H1 (cell line): ENCODE measurements around the gene NRROS. TPM values are rescaled to one million over a fixed set of nuclear protein-coding genes. Genes with fewer than 3 reads are reported as not detected.

Source experiments
- CTCF ChIA-PET: fragments of 300-600 bp; sonication (Branson Sonifier 250); formaldehyde crosslinking; loops from one replicate; lab custom pipeline; 2021; ENCODE audit not compliant: partially characterized antibody; lab: Charles Lee
- POLR2A ChIA-PET: fragments of 300-600 bp; sonication (Branson Sonifier 250); formaldehyde crosslinking; loops from one replicate; lab custom pipeline; 2021; ENCODE audit warnings: inconsistent platforms; ENCODE audit not compliant: partially characterized antibody; lab: Charles Lee
- DNase-seq, 2 experiments: peaks; one replicate each; pipeline versions ENCODE4 v3.0.0 to v3.0.0-alpha.2; 2010 to 2022; ENCODE audit warnings: low spot score in 2 of 2, low read depth in 1 of 2, mixed read lengths in 1 of 2
- FAIRE-seq: peaks from 2 replicates; lab custom pipeline; 2011; peaks lifted over from hg19 to GRCh38; lab: Jason Lieb, UNC
- H2AFZ ChIP-seq: 2 replicates; pipeline ENCODE4 v1.8.1; 2012; ENCODE audit warnings: low read length, inconsistent platforms
- H2AK5ac ChIP-seq: 2 replicates; pipeline ENCODE4 v1.6.1; 2013; ENCODE audit warnings: low read depth, low read length
- H2BK120ac ChIP-seq: replicated peaks from 2 replicates; pipeline ENCODE3; 2013; ENCODE audit warnings: low read depth, low read length, inconsistent platforms
- H2BK12ac ChIP-seq: 2 replicates; pipeline ENCODE4 v1.6.1; 2013; ENCODE audit warnings: low read depth, low read length
- H2BK15ac ChIP-seq: 2 replicates; pipeline ENCODE4 v1.6.1; 2013; ENCODE audit warnings: low read length
- H2BK20ac ChIP-seq: 2 replicates; pipeline ENCODE4 v1.6.1; 2013; ENCODE audit warnings: low read length
- H2BK5ac ChIP-seq: 2 replicates; pipeline ENCODE4 v1.6.1; 2013; ENCODE audit warnings: low read depth, low read length
- H3K14ac ChIP-seq: 2 replicates; pipeline ENCODE4 v1.6.1; 2013; ENCODE audit warnings: inconsistent platforms; ENCODE audit not compliant: insufficient read length
- H3K18ac ChIP-seq: 2 replicates; pipeline ENCODE4 v1.6.1; 2013; ENCODE audit warnings: low read length; ENCODE audit errors: extremely low read depth
- H3K23ac ChIP-seq: 2 replicates; pipeline ENCODE4 v1.6.1; 2013; ENCODE audit warnings: inconsistent platforms; ENCODE audit not compliant: insufficient read length
- H3K23me2 ChIP-seq: 2 replicates; pipeline ENCODE4 v1.6.1; 2013; ENCODE audit warnings: low read depth, low read length
- H3K27ac ChIP-seq: 2 replicates; pipeline ENCODE4 v1.6.1; 2011; ENCODE audit warnings: low read depth, low read length, inconsistent platforms
- H3K27me3 ChIP-seq, 4 experiments: replicated peaks in 1 of 4; 1 replicate in 1 of 4; 2 replicates in 3 of 4; pipeline versions ENCODE4 v1.6.1 to v1.8.1; 2011 to 2013; ENCODE audit warnings: low read length in 3 of 4, mild to moderate bottlenecking in 3 of 4, inconsistent platforms in 2 of 4, mixed read lengths in 2 of 4, moderate library complexity in 1 of 4; ENCODE audit not compliant: control insufficient read depth in 3 of 4, insufficient read depth in 3 of 4; ENCODE audit errors: extremely low read depth in 1 of 4
- H3K36me3 ChIP-seq, 4 experiments: 2 replicates each; pipeline versions ENCODE4 v1.6.1 to v1.8.1; 2011 to 2013; ENCODE audit warnings: mild to moderate bottlenecking in 4 of 4, low read length in 3 of 4, moderate library complexity in 2 of 4, control low read depth in 1 of 4, inconsistent platforms in 1 of 4; ENCODE audit not compliant: insufficient read depth in 4 of 4, control insufficient read depth in 2 of 4
- H3K4ac ChIP-seq: replicated peaks from 2 replicates; pipeline ENCODE3; 2013; ENCODE audit warnings: low read length, low read depth, mixed read lengths, inconsistent platforms; ENCODE audit not compliant: insufficient read length
- H3K4me1 ChIP-seq, 4 experiments: replicated peaks in 1 of 4; 1 replicate in 1 of 4; 2 replicates in 3 of 4; pipeline versions ENCODE4 v1.6.1 to v1.8.1; 2011 to 2013; ENCODE audit warnings: low read length in 3 of 4, inconsistent platforms in 2 of 4, mixed read lengths in 1 of 4; ENCODE audit not compliant: insufficient read depth in 4 of 4, control insufficient read depth in 3 of 4
- H3K4me2 ChIP-seq, 2 experiments: 2 replicates each; pipeline versions ENCODE4 v1.6.1 to v1.8.1; 2011 to 2013; ENCODE audit warnings: low read depth in 2 of 2, low read length in 2 of 2, control low read depth in 1 of 2, inconsistent platforms in 1 of 2, mild to moderate bottlenecking in 1 of 2; ENCODE audit not compliant: insufficient read depth in 1 of 2
- H3K4me3 ChIP-seq, 4 experiments: fragments of 200-600, 300-600 bp in 1 of 4; sonication (generic), shearing (Covaris generic), sonication (Bioruptor Twin) in 1 of 4; 2 replicates each; pipeline versions ENCODE4 v1.5.1 to v1.8.1; 2011 to 2016; ENCODE audit warnings: low read length in 4 of 4, low read depth in 3 of 4, control low read depth in 2 of 4, inconsistent platforms in 2 of 4, mild to moderate bottlenecking in 2 of 4, mixed read lengths in 1 of 4, moderate library complexity in 1 of 4; ENCODE audit not compliant: insufficient read depth in 2 of 4; ENCODE audit errors: extremely low read depth in 1 of 4
- H3K56ac ChIP-seq: replicated peaks from 2 replicates; pipeline ENCODE3; 2013; ENCODE audit warnings: low read depth, mild to moderate bottlenecking, mixed read lengths, low read length, inconsistent platforms; ENCODE audit not compliant: insufficient read length
- H3K79me1 ChIP-seq: 2 replicates; pipeline ENCODE4 v1.6.1; 2013; ENCODE audit warnings: low read depth, low read length, control low read depth
- H3K79me2 ChIP-seq, 2 experiments: 2 replicates each; pipeline versions ENCODE4 v1.6.1 to v1.8.1; 2012 to 2013; ENCODE audit warnings: low read length in 2 of 2, mild to moderate bottlenecking in 2 of 2, inconsistent platforms in 1 of 2; ENCODE audit not compliant: insufficient read depth in 2 of 2, control insufficient read depth in 1 of 2
- H3K9ac ChIP-seq, 4 experiments: replicated peaks in 1 of 4; 1 replicate in 1 of 4; 2 replicates in 3 of 4; pipeline versions ENCODE4 v1.6.1 to v1.8.1; 2011 to 2013; ENCODE audit warnings: low read depth in 3 of 4, low read length in 3 of 4, control low read depth in 2 of 4, mild to moderate bottlenecking in 2 of 4, moderate library complexity in 2 of 4, inconsistent platforms in 1 of 4; ENCODE audit errors: extremely low read depth in 1 of 4
- H3K9me3 ChIP-seq, 2 experiments: 2 replicates each; pipeline versions ENCODE4 v1.6.1 to v1.8.1; 2012 to 2013; ENCODE audit warnings: mild to moderate bottlenecking in 2 of 2, moderate library complexity in 2 of 2, control low read depth in 1 of 2, inconsistent platforms in 1 of 2, low read depth in 1 of 2, low read length in 1 of 2, mixed read lengths in 1 of 2; ENCODE audit not compliant: insufficient read depth in 2 of 2
- H4K20me1 ChIP-seq, 2 experiments: replicated peaks in 1 of 2; 2 replicates each; pipeline versions ENCODE3 to v1.8.1; 2011 to 2013; ENCODE audit warnings: inconsistent platforms in 2 of 2, low read length in 2 of 2, mild to moderate bottlenecking in 1 of 2; ENCODE audit not compliant: insufficient read depth in 2 of 2, control insufficient read depth in 1 of 2
- H4K5ac ChIP-seq: 2 replicates; pipeline ENCODE4 v1.6.1; 2013; ENCODE audit warnings: low read length, low read depth, mixed read lengths, inconsistent platforms; ENCODE audit not compliant: insufficient read length
- H4K8ac ChIP-seq: 2 replicates; pipeline ENCODE4 v1.8.0; 2013; ENCODE audit warnings: mild to moderate bottlenecking, moderate library complexity, low read length, inconsistent platforms; ENCODE audit not compliant: insufficient read depth; ENCODE audit errors: extremely low read depth
- H4K91ac ChIP-seq: replicated peaks from 2 replicates; pipeline ENCODE3; 2013; ENCODE audit warnings: low read length, mixed read lengths, inconsistent platforms; ENCODE audit not compliant: insufficient read length
- BACH1 ChIP-seq: IDR thresholded peaks from 2 replicates; pipeline ENCODE4 v1.6.1; 2012; ENCODE audit warnings: low read length, improper control_type of control experiment
- BRCA1 ChIP-seq: IDR thresholded peaks from 2 replicates; pipeline ENCODE4 v1.6.1; 2012; ENCODE audit warnings: low read depth, low read length, improper control_type of control experiment
- CBX8 ChIP-seq: fragments of 300-800, 300-1000 bp; sonication (generic); IDR thresholded peaks from 2 replicates; pipeline ENCODE4 v1.7.1; 2016; ENCODE audit warnings: low read depth, low read length, borderline replicate concordance
- EP300 ChIP-seq, 2 experiments: IDR thresholded peaks; 1 replicate in 1 of 2; 2 replicates in 1 of 2; pipeline ENCODE4 v1.6.1; 2011 to 2012; ENCODE audit warnings: low read depth in 2 of 2, low read length in 2 of 2, mild to moderate bottlenecking in 2 of 2, borderline replicate concordance in 1 of 2, inconsistent platforms in 1 of 2, moderate library complexity in 1 of 2
- POLR2A ChIP-seq, 2 experiments: IDR thresholded peaks; 1 replicate in 1 of 2; 2 replicates in 1 of 2; pipeline ENCODE4 v1.6.1; 2011; ENCODE audit warnings: low read depth in 2 of 2, low read length in 2 of 2, mild to moderate bottlenecking in 2 of 2; ENCODE audit errors: control extremely low read depth in 1 of 2
- POLR2AphosphoS5 ChIP-seq: IDR thresholded peaks from 2 replicates; pipeline ENCODE4 v1.6.1; 2011; ENCODE audit warnings: low read depth, low read length
- WGBS, 2 experiments: shearing (Covaris generic) in 1 of 2; methylation state at CpG; one replicate each; pipeline versions ENCODE4 v1.1.6 to v1.1.7; 2013 to 2015; ENCODE audit warnings: low lambda C conversion rate in 2 of 2, mixed read lengths in 2 of 2, inconsistent platforms in 1 of 2, low coverage in 1 of 2, missing lambda C conversion rate in 1 of 2; ENCODE audit not compliant: insufficient replicate concordance in 2 of 2, insufficient coverage in 1 of 2, insufficient read length in 1 of 2; ENCODE audit errors: extremely low coverage in 1 of 2, missing lambda C conversion rate in 1 of 2; 5-methylcytosine and 5-hydroxymethylcytosine counted together
- polyA plus RNA-seq, 7 experiments: library from polyadenylated mRNA; depleted of rRNA in 3 of 7; stranded (reverse) in 5 of 7; unstranded in 2 of 7; fragments of >200 nt in 5 of 7; fragments of 200-250 nt in 2 of 7; gene quantifications; 1 replicate in 5 of 7; 2 replicates in 1 of 7; 4 replicates in 1 of 7; pipeline versions ENCODE4 v1.2.1 to v1.2.3, GENCODE V29; 2011 to 2013; ENCODE audit warnings: missing spikeins in 2 of 7, mixed read lengths in 2 of 7
- total RNA-seq: library from RNA; stranded (reverse); fragmentation: NEBNext Ultra II Directional; extraction: Animal tissue kit (Norgen Biotek cat#: 25700); gene quantifications from 2 replicates; pipeline ENCODE4 v1.2.1, GENCODE V29; 2021

The NRROS gene
- total and polyA plus RNA-seq, 2 of the 8 experiments (the other 6 are each of a cell fraction or from before 2014, with no cell fraction given) = 5.3 to 7.3 TPM

- CTCF ChIA-PET = interaction anchor here (0.8 to 1.2 kb wide), 6 partner anchors 9 to 122 kb away, joined by 3 to 6 read pairs (median 4); no protein-coding TSS in a partner anchor
Measured at GRCh38 chr3:196645096-196645495, 5.6 kb downstream of the NRROS start.

More at GRCh38 chr3:196645096-196645495, 5.6 kb downstream of the NRROS start:
- Histone ChIP-seq H4K8ac (no peak overlapping the region), H3K4me3 (no peak overlapping the region), H3K79me2 (no peaks in the 10 kb centered on the region), H3K9ac (no peak overlapping the region), H4K20me1 (no peaks in the 10 kb centered on the region), H3K14ac (no peak overlapping the region), H2BK120ac (peak overlapping the region; percentile 24), H3K18ac (no peak overlapping the region), H4K5ac (no peak overlapping the region), H3K4me2 (no peak overlapping the region), H2BK12ac (no peak overlapping the region), H3K27ac (no peak overlapping the region), H2AK5ac (no peak overlapping the region), H2BK5ac (no peak overlapping the region), H2BK20ac (no peak overlapping the region), H3K36me3 (no peaks in the 10 kb centered on the region; a peak in 1 of 8 replicates), H2BK15ac (no peak overlapping the region), H3K79me1 (no peaks in the 10 kb centered on the region; the same call in 1 of the 2 replicates), H3K4me1 (peaks cover 9 to 14% (median 11%) of the 10 kb centered on the region in 4 experiments), H3K27me3 (peaks cover 0 to 6% (median 4%) of the 10 kb centered on the region in 4 experiments; a peak in 3 of 7 replicates), H3K56ac (no peak overlapping the region), H3K23ac (no peak overlapping the region), H4K91ac (peak overlapping the region; percentile 14), H3K23me2 (no peaks in the 10 kb centered on the region), H2AFZ (no peak overlapping the region), H3K4ac (peak overlapping the region; percentile 46), H3K9me3 (no peaks in the 10 kb centered on the region)
- no peak for FAIRE-seq
- POLR2A ChIA-PET = interaction anchor here (1.1 to 3.0 kb wide), 4 partner anchors 8 to 33 kb away, joined by 3 to 28 read pairs (median 4); no protein-coding TSS in a partner anchor
- WGBS, 2 experiments = 88% methylated on average over 4 of the region's 4 CpGs; no CpG with 5 or more reads in 1 of the 2 experiments
- TF ChIP-seq BACH1 = no peak
- TF ChIP-seq EP300 (IDR thresholded peaks at IDR 0.05; ENCODE audit: borderline replicate concordance in 1 of 2, low read depth in 2 of 2, low read length in 2 of 2) = no peak
- no peak for TF ChIP-seq BRCA1
- TF ChIP-seq POLR2AphosphoS5 = no peak
- no peak for TF ChIP-seq POLR2A (IDR thresholded peaks at IDR 0.05; ENCODE audit: control extremely low read depth in 1 of 2, low read depth in 2 of 2, low read length in 2 of 2)
- no peak for TF ChIP-seq CBX8
- no peak for DNase-seq
